NCI-H1092 (cell line): Measurements from ENCODE around the gene DIPK1B.
"Not testable (repeated sequence)": the region's sequence is repeated elsewhere in the genome, so short reads cannot be mapped to it uniquely, and the experiment has no call there.

Experiments used
- DNase-seq: peaks from one replicate; lab custom pipeline; 2025; lab: John Stamatoyannopoulos, UW

The DIPK1B gene

GRCh38 chr9:136698635-136699246 is 13.6 kb upstream of the DIPK1B start:
- DNase-seq = no peak

DNA sequence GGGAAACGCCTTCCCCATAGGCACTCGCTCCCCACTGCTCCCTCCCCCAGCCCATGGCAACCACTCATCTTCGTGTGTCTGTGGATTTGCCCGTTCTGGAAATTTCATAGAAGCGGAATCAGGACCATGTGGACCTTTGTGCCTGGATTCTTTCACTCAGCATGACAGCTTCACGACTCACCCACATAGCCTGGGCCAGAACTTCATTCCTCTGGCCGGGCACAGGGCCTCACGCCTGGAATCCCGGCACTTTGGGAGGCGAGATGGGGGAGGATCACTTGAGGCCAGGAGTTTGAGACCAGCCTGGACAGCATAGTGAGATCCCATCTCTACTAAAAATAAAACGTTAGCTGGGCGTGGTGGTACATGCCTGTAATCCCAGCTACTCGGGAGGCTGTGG is 12.1 kb upstream of the DIPK1B start:
- DNase-seq = no peak

GRCh38 chr9:136700959-136701667 is 11.3 kb upstream of the DIPK1B start:
- DNase-seq = no peak

DNA sequence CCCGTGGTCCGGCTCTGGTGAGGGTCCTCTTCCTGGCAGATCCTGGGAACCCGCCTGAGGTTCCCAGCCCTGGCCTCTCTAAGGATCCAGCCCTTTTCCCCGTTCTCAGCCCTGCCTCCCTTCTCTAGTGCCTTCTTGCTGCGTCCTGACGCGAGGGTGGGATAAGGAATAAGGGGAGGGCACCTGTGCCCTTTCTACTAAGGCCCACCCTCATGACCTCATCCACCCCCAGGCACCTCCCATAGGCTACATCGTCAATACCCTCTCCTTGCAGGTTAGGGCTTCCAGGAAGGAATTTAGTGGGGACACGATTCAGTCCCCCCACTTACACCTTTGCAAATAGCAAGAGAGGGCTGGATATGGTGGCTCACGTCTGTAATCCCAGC is 10.7 kb upstream of the DIPK1B start:
- no peak for DNase-seq

DNA sequence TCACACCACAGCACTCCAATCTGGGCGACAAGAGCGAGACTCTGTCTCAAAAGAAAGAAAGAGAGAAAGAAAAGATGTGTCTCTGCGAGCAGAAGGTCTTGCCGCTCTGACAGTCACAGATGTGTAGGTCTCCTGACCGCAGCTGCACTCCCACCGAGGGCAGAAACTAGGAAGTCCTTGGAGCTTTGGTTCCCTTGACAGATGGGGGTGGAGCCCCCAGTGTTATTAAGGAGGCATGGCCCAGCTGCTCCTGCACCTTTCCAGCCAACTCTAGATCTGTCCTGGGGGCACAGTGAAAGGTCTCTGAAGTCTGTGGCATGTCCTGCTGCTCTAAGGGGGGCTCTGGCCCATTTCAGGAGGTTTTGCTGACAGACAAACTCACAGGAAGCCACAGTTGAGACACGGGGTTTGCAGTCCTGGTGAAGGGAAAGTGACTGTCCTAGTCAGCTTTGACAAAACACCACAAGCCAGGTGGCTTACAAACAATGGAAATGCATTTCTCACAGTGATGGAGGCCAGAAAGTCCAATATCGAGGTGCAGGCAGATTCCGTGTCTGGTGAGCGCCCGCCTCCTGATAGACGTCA is 9.0 kb upstream of the DIPK1B start:
- no peak for DNase-seq

GRCh38 chr9:136704741-136705140 is 7.6 kb upstream of the DIPK1B start:
- DNase-seq = not testable (repeated sequence)

GRCh38 chr9:136705564-136705963 is 6.8 kb upstream of the DIPK1B start:
- DNase-seq = no peak

DNA sequence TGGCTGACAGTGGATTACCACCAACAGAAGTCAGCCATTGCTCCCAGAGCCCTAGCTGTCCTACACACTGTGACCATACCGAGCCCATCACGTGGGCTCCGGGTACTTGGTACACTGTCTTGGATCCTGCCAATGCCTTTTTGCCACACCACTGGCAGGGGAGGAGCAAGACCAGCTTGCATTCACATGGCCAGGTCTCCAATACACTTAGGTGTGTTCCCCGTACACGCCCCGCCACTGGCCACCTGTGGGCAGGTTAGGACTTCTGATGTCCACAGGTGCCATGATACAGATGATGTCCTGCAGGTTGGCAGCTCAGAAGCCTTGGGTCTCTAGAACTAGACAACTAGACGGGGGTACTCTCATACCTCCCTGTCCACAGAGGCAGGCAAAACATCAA is 5.4 kb upstream of the DIPK1B start:
- no peak for DNase-seq

DNA sequence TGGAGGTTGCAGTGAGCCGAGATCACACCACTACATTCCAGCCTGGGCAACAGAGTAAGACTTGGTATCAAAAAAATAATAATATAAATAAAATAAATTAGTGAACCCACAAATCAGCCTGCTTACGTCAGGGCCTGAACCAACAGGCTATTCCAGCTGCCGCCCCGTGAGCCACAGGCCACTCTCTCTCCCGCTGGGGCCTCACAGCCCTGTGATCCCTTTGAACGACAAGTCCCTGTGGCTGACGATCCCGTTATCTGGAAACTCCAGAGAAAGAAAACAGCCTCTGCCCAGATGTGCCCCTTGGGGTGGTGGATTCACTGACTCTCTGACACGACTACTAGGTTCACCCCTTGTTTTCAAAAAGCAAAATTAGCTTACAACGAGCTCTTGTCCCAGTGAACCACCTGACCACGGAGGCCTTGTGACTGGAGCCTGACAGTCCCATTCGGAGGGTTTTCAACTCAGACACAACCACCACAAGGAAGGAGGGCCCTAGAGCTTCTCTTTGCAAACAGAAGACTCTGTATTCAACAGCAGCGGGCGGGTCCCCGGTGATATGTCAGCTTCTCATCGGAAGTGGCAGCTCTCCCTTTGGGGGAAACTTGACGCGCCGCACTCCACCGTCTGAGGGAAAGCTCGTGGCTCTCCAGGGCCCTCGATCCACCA is 4.4 kb upstream of the DIPK1B start:
- DNase-seq = no peak

GRCh38 chr9:136709454-136710109 is 2.8 kb upstream of the DIPK1B start:
- DNase-seq = no peak

DNA sequence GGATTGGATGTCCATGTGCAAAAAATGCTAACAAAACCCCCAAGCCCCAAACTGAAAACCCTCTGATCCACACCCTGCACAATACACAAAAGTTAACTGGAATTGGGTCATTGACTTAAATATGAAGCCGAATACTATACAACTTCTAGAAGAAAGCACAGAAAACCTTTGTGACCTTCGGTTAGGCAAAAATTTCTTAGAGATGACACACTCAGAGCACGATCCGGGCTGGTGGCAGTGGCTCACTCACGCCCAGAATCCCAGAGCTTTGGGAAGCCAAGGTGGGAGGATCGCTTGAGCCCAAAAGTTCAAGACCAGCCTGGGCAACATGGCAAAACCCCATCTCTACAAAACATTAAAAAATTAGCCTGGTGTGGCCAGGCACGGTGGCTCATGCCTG is 1.8 kb upstream of the DIPK1B start:
- no peak for DNase-seq

- DNase-seq = not testable (repeated sequence)
Measured at GRCh38 chr9:136711219-136711648, 1.1 kb upstream of the DIPK1B start.

DNA sequence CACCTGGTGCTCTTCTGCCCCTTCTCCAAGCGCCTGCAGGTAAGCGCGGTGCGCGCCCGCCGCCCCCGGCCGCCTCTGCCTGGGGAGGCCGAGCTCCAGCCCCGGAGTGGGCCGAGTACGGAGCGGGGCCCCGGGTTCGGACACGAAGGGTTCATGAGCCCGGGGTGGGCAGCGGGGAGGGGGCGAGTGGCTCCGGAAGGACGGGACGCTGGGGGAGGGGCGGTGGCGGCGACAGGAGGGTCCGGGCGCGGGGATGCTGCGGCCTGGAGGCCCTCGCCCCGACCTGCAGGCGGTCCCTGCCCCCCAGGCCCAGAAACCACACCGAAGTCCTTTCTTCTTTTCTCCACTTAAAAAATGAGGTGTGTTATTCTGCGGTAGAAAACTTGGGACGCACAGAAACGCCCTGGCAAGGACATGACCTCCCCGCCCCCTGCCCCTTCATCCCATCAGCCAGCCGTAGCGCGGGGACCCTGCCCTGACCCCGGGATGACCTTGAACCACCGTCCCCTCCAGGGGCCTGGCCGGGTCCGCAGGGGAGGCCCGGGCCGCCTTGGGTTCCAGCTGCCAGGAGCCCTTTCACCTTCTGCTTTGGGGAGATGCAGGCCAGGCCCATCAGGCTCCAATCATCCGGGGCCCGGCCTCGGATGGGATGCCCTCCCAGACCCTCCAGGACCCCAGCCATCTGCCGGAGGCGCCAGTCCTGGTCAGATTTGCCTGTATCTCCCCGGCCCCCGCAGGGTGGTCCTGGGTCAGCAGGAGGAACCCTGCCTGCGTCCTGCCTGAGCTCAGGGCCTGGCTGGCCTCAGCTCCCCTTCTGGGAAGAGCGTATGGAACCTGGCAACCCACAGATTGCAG is 545 bp downstream of the DIPK1B start:
- DNase-seq = no peak

- peak; percentile 18 for DNase-seq
Measured at GRCh38 chr9:136713550-136713949, 1.2 kb downstream of the DIPK1B start.

GRCh38 chr9:136714096-136714892 is 1.9 kb downstream of the DIPK1B start:
- no peak for DNase-seq

GRCh38 chr9:136714893-136715274 is 2.5 kb downstream of the DIPK1B start:
- DNase-seq = no peak

DNA sequence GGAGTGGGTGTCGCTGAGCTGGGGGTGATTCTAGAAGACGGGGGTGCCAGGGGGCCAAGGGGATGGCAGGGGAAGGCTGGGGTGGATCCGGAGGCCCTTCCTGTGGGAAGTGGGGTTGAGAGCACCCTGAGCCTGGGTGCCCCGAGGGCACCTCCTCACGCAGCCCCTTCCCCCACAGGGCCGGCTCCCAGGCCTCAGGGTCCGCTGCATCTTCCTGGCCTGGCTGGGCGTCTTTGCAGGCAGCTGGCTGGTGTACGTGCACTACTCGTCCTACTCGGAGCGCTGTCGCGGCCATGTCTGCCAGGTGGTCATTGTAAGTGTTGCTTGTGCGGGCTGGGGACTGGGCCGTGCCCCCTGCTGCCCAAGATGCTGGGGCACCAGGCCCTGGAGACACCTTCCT is 5.0 kb downstream of the DIPK1B start:
- DNase-seq = no peak

- no peak for DNase-seq
Measured at GRCh38 chr9:136718345-136719194, 6.2 kb downstream of the DIPK1B start.

DNA sequence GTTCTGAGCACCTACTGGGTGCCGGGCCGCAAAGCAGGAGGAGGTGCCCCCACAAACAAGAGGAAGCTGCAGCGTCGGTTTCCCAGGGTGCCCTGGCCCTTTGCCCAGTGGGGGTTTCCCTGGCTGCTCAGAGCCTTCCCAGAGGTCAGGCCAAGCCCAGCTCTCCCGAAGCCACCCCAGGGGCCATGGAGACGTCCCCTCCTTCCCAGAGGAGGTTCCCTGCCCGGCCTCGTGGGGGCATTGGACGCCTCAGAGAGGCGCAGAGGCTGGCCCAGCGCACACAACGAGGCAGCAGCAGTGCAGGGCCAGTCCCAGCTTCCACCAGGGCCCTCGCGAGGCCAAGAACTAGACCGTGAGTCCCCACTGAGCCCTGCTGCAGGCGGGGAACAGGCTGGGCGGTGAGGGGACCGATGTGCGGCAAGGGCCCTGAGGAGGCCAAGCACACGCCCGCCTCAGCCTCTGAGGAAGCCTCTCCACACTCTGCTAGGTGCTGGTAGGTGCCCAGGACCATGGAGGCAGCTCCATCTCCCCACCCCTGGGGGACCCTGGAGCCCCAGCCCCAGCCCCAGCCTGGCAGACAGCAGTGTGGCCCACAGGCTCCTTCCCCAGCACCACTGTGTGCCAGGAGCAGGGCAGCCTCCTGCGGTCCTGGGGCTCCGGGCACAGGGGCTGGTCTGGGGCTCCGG is 7.0 kb downstream of the DIPK1B start:
- DNase-seq = no peak
